ENCODE measurements around the gene PFKFB3. TPM values are rescaled to one million over a fixed set of nuclear protein-coding genes. Genes with fewer than 3 reads are reported as not detected.
"Not testable (repeated sequence)": the region's sequence is repeated elsewhere in the genome, so short reads cannot be mapped to it uniquely, and the experiment has no call there.

Gene PFKFB3
- total and polyA plus RNA-seq, 2 experiments from 2014 or later, result 47.6 TPM

- H3K27me3 ChIP-seq, result no peaks in the 10 kb centered on the region
- H3K36me3 ChIP-seq, result no peaks in the 10 kb centered on the region
- TF ChIP-seq, protein P1, sequence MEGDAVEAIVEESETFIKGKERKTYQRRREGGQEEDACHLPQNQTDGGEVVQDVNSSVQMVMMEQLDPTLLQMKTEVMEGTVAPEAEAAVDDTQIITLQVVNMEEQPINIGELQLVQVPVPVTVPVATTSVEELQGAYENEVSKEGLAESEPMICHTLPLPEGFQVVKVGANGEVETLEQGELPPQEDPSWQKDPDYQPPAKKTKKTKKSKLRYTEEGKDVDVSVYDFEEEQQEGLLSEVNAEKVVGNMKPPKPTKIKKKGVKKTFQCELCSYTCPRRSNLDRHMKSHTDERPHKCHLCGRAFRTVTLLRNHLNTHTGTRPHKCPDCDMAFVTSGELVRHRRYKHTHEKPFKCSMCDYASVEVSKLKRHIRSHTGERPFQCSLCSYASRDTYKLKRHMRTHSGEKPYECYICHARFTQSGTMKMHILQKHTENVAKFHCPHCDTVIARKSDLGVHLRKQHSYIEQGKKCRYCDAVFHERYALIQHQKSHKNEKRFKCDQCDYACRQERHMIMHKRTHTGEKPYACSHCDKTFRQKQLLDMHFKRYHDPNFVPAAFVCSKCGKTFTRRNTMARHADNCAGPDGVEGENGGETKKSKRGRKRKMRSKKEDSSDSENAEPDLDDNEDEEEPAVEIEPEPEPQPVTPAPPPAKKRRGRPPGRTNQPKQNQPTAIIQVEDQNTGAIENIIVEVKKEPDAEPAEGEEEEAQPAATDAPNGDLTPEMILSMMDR (IDR thresholded peaks at IDR 0.05; ENCODE audit: low read depth, low read length), result no peak
- H3K4me1 ChIP-seq (ENCODE audit: low read depth), result peaks cover 24% of the 10 kb centered on the region
- peak overlapping the region; percentile 73 for H3K4me3 ChIP-seq
- peak in 1 of 2 donors; percentile 60 for DNase-seq (ENCODE audit: low read depth in 1 of 2, low spot score in 1 of 2)
- H3K27ac ChIP-seq, result no peak overlapping the region
- no peaks in the 10 kb centered on the region for H3K9me3 ChIP-seq (ENCODE audit: low read depth)
Observed at GRCh38 chr10:6204063-6204340, 1.3 kb downstream of the PFKFB3 start.

DNA sequence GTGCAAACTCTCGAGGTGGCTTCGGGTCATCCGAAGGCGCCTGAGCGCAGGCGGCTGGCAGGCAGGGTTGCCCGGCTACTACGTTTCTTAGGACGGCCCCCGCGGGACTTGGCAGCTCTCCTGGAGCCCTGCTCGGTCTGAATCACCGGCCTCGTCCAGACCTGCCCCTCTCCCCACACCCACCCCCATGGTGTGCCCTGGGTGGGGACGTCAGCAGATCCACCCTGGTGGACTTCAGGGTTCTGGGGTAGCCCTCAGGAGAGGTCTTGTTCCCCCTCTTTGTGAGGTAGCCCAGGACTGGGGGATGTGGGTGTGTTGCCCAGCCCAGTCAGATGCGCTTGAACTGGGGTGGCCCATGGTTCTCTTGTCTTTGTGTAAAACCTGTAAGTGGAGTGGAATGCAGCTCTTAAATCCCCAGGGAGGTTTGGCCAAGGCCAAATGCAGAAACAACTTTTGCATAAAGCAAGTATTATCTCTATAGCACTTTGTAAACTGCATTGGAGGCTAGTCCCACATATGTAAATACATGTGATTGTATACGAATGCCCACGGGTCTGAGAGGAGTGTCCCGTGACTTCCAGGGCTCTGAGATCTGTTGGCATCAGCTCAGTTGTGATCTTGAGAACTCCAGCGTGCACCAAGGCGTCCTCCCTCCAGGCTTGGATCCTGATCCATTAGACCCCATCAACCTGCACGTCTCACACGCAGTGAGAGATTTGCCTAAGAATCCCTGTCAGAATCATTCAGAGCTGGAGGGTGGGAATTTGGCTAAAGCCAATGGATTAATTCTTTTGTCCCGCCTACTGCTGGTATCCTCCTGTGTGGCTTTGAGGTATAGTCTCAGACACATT, 1.8 kb downstream of the PFKFB3 start:
- TF ChIP-seq, protein P1 (IDR thresholded peaks at IDR 0.05; ENCODE audit: low read depth, low read length), result no peak
- peak in 1 of 2 donors; percentile 74 for DNase-seq (ENCODE audit: low read depth in 1 of 2, low spot score in 1 of 2)
- Histone ChIP-seq H3K36me3 (no peaks in the 10 kb centered on the region), H3K27ac (no peak overlapping the region), H3K4me3 (peak overlapping the region; percentile 73), H3K9me3 (ENCODE audit: low read depth) (no peaks in the 10 kb centered on the region), H3K27me3 (no peaks in the 10 kb centered on the region), H3K4me1 (ENCODE audit: low read depth) (peaks cover 19% of the 10 kb centered on the region)

- not testable (repeated sequence) for DNase-seq (ENCODE audit: low read depth in 1 of 2, low spot score in 1 of 2); H3K27me3 ChIP-seq; H3K4me3 ChIP-seq; H3K27ac ChIP-seq; H3K9me3 ChIP-seq (ENCODE audit: low read depth); H3K36me3 ChIP-seq
- H3K4me1 ChIP-seq (ENCODE audit: low read depth), result peaks cover 18% of the 10 kb centered on the region
Observed at GRCh38 chr10:6206486-6206885, 3.8 kb downstream of the PFKFB3 start.

GRCh38 chr10:6207658-6208057, 4.9 kb downstream of the PFKFB3 start:
- no peaks in the 10 kb centered on the region for H3K27me3 ChIP-seq
- TF ChIP-seq, protein P1 (IDR thresholded peaks at IDR 0.05; ENCODE audit: low read depth, low read length), result no peak
- DNase-seq (ENCODE audit: low read depth in 1 of 2, low spot score in 1 of 2), result no peak
- H3K4me1 ChIP-seq (ENCODE audit: low read depth), result peaks cover 30% of the 10 kb centered on the region
- H3K36me3 ChIP-seq, result no peaks in the 10 kb centered on the region
- H3K4me3 ChIP-seq, result no peak overlapping the region
- no peak overlapping the region for H3K27ac ChIP-seq
- no peaks in the 10 kb centered on the region for H3K9me3 ChIP-seq (ENCODE audit: low read depth)

GRCh38 chr10:6208799-6209235, 6.1 kb downstream of the PFKFB3 start:
- Histone ChIP-seq H3K27ac (peak overlapping the region; percentile 42), H3K4me3 (no peak overlapping the region), H3K36me3 (peaks cover 2% of the 10 kb centered on the region), H3K9me3 (ENCODE audit: low read depth) (no peaks in the 10 kb centered on the region), H3K27me3 (no peaks in the 10 kb centered on the region), H3K4me1 (ENCODE audit: low read depth) (peaks cover 38% of the 10 kb centered on the region)
- no peak for DNase-seq (ENCODE audit: low read depth in 1 of 2, low spot score in 1 of 2)
- TF ChIP-seq, protein P1 (IDR thresholded peaks at IDR 0.05; ENCODE audit: low read depth, low read length), result no peak

GRCh38 chr10:6211341-6211670, 8.6 kb downstream of the PFKFB3 start:
- H3K36me3 ChIP-seq, result peaks cover 24% of the 10 kb centered on the region
- no peaks in the 10 kb centered on the region for H3K9me3 ChIP-seq (ENCODE audit: low read depth)
- TF ChIP-seq, protein P1 (IDR thresholded peaks at IDR 0.05; ENCODE audit: low read depth, low read length), result no peak
- peaks cover 33% of the 10 kb centered on the region for H3K4me1 ChIP-seq (ENCODE audit: low read depth)
- no peak overlapping the region for H3K4me3 ChIP-seq
- H3K27ac ChIP-seq, result peak overlapping the region; percentile 96
- no peaks in the 10 kb centered on the region for H3K27me3 ChIP-seq
- DNase-seq (ENCODE audit: low read depth in 1 of 2, low spot score in 1 of 2), result no peak
